GM21528 (cell line): ENCODE results near the gene RHOG.
"Not testable (repeated sequence)": the region's sequence is repeated elsewhere in the genome, so short reads cannot be mapped to it uniquely, and the experiment has no call there.

Experiments
- ATAC-seq: cut with Tn5 transposase; IDR thresholded peaks from one replicate; pipeline ENCODE4 v1.9.1; 2021; ENCODE audit warnings: mild to moderate bottlenecking, moderate library complexity; ENCODE audit not compliant: unreplicated experiment, low FRiP score

RHOG gene

GRCh38 chr11:3840870-3841425, at the start of gene RHOG:
TSS of gene RHOG (minus strand) at chr11:3840959. CDS start at chr11:3828138, 12,821 bp downstream.
- peak; percentile 46 for ATAC-seq

GRCh38 chr11:3890014-3890413, 49.3 kb upstream of the RHOG start:
- no peak for ATAC-seq

- no peak for ATAC-seq
Observed at GRCh38 chr11:3888876-3889275, 48.1 kb upstream of the RHOG start.

GRCh38 chr11:3886985-3887384, 46.2 kb upstream of the RHOG start:
- ATAC-seq: no peak

- no peak for ATAC-seq
Observed at GRCh38 chr11:3885855-3886254, 45.1 kb upstream of the RHOG start.

- no peak for ATAC-seq
Observed at GRCh38 chr11:3882655-3883054, 41.9 kb upstream of the RHOG start.

- no peak for ATAC-seq
Observed at GRCh38 chr11:3880724-3881123, 40.0 kb upstream of the RHOG start.

- ATAC-seq: no peak
Observed at GRCh38 chr11:3879967-3880542, 39.3 kb upstream of the RHOG start.

- ATAC-seq: no peak
Observed at GRCh38 chr11:3879216-3879966, 38.6 kb upstream of the RHOG start.

GRCh38 chr11:3878258-3878584, 37.5 kb upstream of the RHOG start:
- no peak for ATAC-seq

- no peak for ATAC-seq
Observed at GRCh38 chr11:3877364-3878257, 36.9 kb upstream of the RHOG start.

- no peak for ATAC-seq
Observed at GRCh38 chr11:3876613-3877012, 35.9 kb upstream of the RHOG start.

GRCh38 chr11:3873712-3874349, 33.1 kb upstream of the RHOG start:
- ATAC-seq: no peak

GRCh38 chr11:3867209-3868091, 26.7 kb upstream of the RHOG start:
- ATAC-seq: peak; percentile 68

- no peak for ATAC-seq
Observed at GRCh38 chr11:3866836-3867208, 26.1 kb upstream of the RHOG start.

GRCh38 chr11:3866206-3866605, 25.4 kb upstream of the RHOG start:
- no peak for ATAC-seq

GRCh38 chr11:3865388-3866193, 24.8 kb upstream of the RHOG start:
- ATAC-seq: no peak

GRCh38 chr11:3861683-3862082, 20.9 kb upstream of the RHOG start:
- no peak for ATAC-seq

GRCh38 chr11:3860898-3861393, 20.2 kb upstream of the RHOG start:
- ATAC-seq: not testable (repeated sequence)
